ENCODE measurements around the gene TBC1D17.

The TBC1D17 gene

DNA sequence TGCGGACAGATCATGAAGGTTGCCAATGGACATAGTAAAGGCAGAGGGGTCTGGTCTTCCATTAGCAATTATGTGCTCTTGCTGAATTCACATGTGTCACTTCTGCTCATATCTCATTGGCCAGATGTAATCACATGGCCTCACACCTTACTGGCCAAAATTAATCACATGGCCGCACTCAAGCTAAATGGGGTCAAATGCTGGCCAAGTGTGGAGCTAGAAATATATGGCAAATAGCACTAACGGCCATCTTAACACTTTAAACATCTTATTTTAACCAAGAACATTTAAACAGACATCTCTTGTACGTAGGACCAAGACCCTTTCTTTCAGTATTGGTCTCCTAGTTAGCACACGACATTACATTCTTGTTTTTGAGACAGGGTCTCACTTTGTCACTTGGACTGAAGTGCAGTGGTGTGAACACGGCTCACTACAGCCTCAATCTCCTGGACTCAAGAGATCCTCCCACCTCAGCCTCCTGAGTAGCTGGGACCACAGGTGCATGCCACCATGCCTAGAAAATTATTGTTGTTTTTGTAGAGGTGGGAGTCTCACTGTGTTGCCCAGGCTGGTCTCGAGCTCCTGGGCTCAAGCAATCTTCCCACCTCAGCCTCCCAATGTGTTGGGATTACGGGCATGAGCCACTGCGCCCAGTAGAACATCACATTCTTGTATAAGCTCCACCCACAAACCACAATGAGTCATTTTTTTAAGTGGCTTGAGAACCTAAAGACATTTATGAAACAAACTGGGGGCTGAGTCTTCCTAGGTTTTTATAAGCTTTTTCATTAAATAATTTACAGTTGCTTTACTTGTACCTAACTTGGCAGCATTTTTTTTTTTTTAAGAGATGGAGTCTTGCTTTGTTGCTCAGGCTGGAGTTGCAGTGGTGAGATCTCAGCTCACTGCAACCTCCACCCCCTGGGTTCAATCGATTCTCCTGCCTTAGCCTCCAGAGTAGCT is 29.5 kb upstream of the TBC1D17 start:
- ATAC-seq (ENCODE audit: low read depth) (peak; percentile 49), DNase-seq (ENCODE audit: low spot score) (no peak)
- no peak overlapping the region for H3K4me3 ChIP-seq (ENCODE audit: severe bottlenecking)
- H3K27me3 ChIP-seq (ENCODE audit: insufficient read depth, poor library complexity, severe bottlenecking): no peaks in the 10 kb centered on the region
- peaks cover 21% of the 10 kb centered on the region for H3K4me1 ChIP-seq (ENCODE audit: insufficient read depth, poor library complexity, severe bottlenecking)
- no peaks in the 10 kb centered on the region for H3K9me3 ChIP-seq (ENCODE audit: severe bottlenecking)
- H3K27ac ChIP-seq (ENCODE audit: poor library complexity, severe bottlenecking): peak overlapping the region; percentile 15
- TF ChIP-seq, protein P1, sequence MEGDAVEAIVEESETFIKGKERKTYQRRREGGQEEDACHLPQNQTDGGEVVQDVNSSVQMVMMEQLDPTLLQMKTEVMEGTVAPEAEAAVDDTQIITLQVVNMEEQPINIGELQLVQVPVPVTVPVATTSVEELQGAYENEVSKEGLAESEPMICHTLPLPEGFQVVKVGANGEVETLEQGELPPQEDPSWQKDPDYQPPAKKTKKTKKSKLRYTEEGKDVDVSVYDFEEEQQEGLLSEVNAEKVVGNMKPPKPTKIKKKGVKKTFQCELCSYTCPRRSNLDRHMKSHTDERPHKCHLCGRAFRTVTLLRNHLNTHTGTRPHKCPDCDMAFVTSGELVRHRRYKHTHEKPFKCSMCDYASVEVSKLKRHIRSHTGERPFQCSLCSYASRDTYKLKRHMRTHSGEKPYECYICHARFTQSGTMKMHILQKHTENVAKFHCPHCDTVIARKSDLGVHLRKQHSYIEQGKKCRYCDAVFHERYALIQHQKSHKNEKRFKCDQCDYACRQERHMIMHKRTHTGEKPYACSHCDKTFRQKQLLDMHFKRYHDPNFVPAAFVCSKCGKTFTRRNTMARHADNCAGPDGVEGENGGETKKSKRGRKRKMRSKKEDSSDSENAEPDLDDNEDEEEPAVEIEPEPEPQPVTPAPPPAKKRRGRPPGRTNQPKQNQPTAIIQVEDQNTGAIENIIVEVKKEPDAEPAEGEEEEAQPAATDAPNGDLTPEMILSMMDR (IDR thresholded peaks at IDR 0.05; ENCODE audit: poor library complexity, severe bottlenecking): no peak
- no peaks in the 10 kb centered on the region; the same call in 1 of the 2 replicates for H3K36me3 ChIP-seq (ENCODE audit: low read depth)

DNA sequence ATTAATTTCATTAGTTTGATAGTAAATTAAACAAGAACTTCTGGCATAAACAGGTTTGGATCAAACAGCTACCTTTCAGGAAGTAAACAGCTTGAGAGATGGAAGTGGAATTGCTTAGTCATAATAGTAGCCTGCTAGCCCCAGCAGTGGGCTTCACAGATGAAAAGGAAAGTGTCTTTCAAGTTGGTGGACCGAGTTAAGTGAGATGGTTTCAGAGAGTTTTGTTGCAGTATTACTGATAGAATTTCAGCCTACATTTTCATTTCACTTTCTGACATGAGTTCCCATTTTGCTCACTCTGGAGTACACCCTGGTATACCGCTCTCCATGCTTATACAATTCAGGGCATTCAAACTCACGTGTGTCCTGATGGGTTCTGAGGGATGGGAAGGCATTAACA is 28.6 kb upstream of the TBC1D17 start:
- ATAC-seq (ENCODE audit: low read depth) (no peak), DNase-seq (ENCODE audit: low spot score) (no peak)
- no peak overlapping the region for H3K4me3 ChIP-seq (ENCODE audit: severe bottlenecking)
- TF ChIP-seq, protein P1 (IDR thresholded peaks at IDR 0.05; ENCODE audit: poor library complexity, severe bottlenecking): no peak
- no peaks in the 10 kb centered on the region; the same call in 1 of the 2 replicates for H3K36me3 ChIP-seq (ENCODE audit: low read depth)
- no peaks in the 10 kb centered on the region for H3K27me3 ChIP-seq (ENCODE audit: insufficient read depth, poor library complexity, severe bottlenecking)
- no peaks in the 10 kb centered on the region for H3K9me3 ChIP-seq (ENCODE audit: severe bottlenecking)
- peaks cover 21% of the 10 kb centered on the region for H3K4me1 ChIP-seq (ENCODE audit: insufficient read depth, poor library complexity, severe bottlenecking)
- peak overlapping the region; percentile 15 for H3K27ac ChIP-seq (ENCODE audit: poor library complexity, severe bottlenecking)

DNA sequence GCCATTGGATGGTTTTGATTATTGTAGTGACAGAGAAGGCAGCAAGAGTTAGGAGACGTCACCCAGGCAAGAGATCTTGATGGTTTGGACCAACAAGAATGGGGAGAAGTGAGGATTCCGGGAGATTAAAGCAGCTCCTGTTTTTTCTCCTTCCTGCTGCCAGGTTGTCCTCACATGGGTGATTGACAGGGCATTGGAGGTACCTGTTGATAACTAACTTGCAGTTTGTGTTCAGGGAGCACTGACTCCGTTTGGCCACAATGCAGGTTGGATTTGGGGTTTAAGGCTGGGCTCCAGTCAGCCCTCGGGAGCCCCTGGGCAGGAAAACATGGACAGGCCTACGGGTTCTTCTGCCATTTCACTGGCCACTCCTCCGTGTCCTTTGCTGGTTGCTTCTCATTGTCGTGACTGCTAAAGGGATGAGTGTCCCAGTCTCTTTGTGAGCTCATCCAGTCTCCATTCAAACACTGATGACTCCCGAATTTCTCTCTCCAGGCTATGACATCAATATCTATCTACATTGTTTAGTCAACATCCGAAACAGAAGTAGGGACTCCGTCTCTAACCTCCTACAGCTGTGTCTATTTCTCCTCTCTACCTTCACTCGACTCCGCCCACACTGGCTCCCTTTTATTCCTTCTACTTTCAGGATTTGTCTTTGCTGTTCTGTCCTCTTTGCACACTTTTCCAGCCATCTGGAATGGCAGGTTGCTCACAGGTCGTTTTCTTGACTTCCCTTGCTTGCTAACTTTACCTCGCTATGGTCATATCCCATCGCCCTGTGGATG is 27.9 kb upstream of the TBC1D17 start:
- Histone ChIP-seq H3K9me3 (ENCODE audit: severe bottlenecking) (no peaks in the 10 kb centered on the region), H3K4me3 (ENCODE audit: severe bottlenecking) (no peak overlapping the region), H3K27ac (ENCODE audit: poor library complexity, severe bottlenecking) (peak overlapping the region; percentile 85), H3K27me3 (ENCODE audit: insufficient read depth, poor library complexity, severe bottlenecking) (no peaks in the 10 kb centered on the region), H3K4me1 (ENCODE audit: insufficient read depth, poor library complexity, severe bottlenecking) (peaks cover 21% of the 10 kb centered on the region), H3K36me3 (ENCODE audit: low read depth) (peaks cover 4% of the 10 kb centered on the region)
- TF ChIP-seq, protein P1 (IDR thresholded peaks at IDR 0.05; ENCODE audit: poor library complexity, severe bottlenecking): no peak
- ATAC-seq (ENCODE audit: low read depth) (no peak), DNase-seq (ENCODE audit: low spot score) (no peak)

DNA sequence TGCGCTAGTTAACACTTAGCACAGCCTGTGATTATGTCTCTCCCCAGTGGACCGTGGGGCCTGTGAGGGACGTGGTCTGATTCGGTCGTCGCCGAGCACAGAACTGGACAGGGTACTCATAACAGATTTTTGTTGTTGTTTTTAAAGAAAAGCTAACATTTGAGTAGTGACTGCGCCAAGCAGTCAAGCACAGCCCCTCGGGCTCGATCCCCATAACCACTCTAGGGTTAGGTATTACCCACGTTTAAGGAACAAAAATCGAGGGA is 27.3 kb upstream of the TBC1D17 start:
- Histone ChIP-seq H3K27ac (ENCODE audit: poor library complexity, severe bottlenecking) (peak overlapping the region; percentile 85), H3K4me1 (ENCODE audit: insufficient read depth, poor library complexity, severe bottlenecking) (peaks cover 21% of the 10 kb centered on the region), H3K27me3 (ENCODE audit: insufficient read depth, poor library complexity, severe bottlenecking) (no peaks in the 10 kb centered on the region), H3K9me3 (ENCODE audit: severe bottlenecking) (no peaks in the 10 kb centered on the region), H3K4me3 (ENCODE audit: severe bottlenecking) (peak overlapping the region; percentile 100), H3K36me3 (ENCODE audit: low read depth) (peaks cover 9% of the 10 kb centered on the region)
- TF ChIP-seq, protein P1 (IDR thresholded peaks at IDR 0.05; ENCODE audit: poor library complexity, severe bottlenecking): no peak
- no peak for DNase-seq (ENCODE audit: low spot score)
- ATAC-seq (ENCODE audit: low read depth): no peak
